Loucy (cell line): ENCODE results near the gene CD200R1.

Experiments used
- CTCF ChIP-seq: fragments of 200-600 bp; sonication (generic); conservative IDR thresholded peaks from 2 replicates; pipeline ENCODE4 v1.5.1; 2014; ENCODE audit warnings: mild to moderate bottlenecking, antibody characterized with exemption, low read length
- EZH2phosphoT487 ChIP-seq: fragments of 200-600 bp; IDR thresholded peaks from 2 replicates; pipeline ENCODE4 v1.6.1; 2018; ENCODE audit warnings: antibody characterized with exemption, mild to moderate bottlenecking, moderate library complexity, borderline replicate concordance

GRCh38 chr3:113006359-113007056 is 31.6 kb upstream of the CD200R1 start:
- no peak for TF ChIP-seq CTCF
- TF ChIP-seq EZH2phosphoT487: no peak
